Progenitor cell of endocrine pancreas (in vitro differentiated cells): ENCODE measurements around the gene NELL1. TPM values are rescaled to one million over a fixed set of nuclear protein-coding genes. Genes with fewer than 3 reads are reported as not detected.

ENCODE experiments used
- DNase-seq: peaks from one replicate; pipeline ENCODE4 v3.0.0; 2021; ENCODE audit warnings: low spot score; ENCODE audit not compliant: unreplicated experiment
- H3K27ac Mint-ChIP-seq: 2 replicates; pipeline ENCODE4 v1.8.0; 2021; ENCODE audit warnings: mild to moderate bottlenecking, moderate library complexity, mixed read lengths
- H3K27me3 Mint-ChIP-seq: 2 replicates; pipeline ENCODE4 v1.8.0; 2021; ENCODE audit warnings: mixed read lengths
- H3K36me3 Mint-ChIP-seq: 2 replicates; pipeline ENCODE4 v1.8.0; 2022; ENCODE audit warnings: mixed read lengths; ENCODE audit not compliant: insufficient read depth
- H3K4me1 Mint-ChIP-seq: 2 replicates; pipeline ENCODE4 v1.8.0; 2021; ENCODE audit warnings: low read depth, mixed read lengths
- H3K4me3 Mint-ChIP-seq: 2 replicates; pipeline ENCODE4 v1.8.0; 2021; ENCODE audit warnings: low read depth, mild to moderate bottlenecking, moderate library complexity, mixed read lengths
- H3K9me3 Mint-ChIP-seq: 2 replicates; pipeline ENCODE4 v1.8.0; 2021; ENCODE audit warnings: low read depth, mixed read lengths
- CTCF ChIP-seq: fragments of 200-600 bp; sonication (generic); IDR thresholded peaks from one replicate; pipeline ENCODE4 v1.5.0; 2021; ENCODE audit warnings: antibody characterized with exemption, mild to moderate bottlenecking; ENCODE audit not compliant: unreplicated experiment
- total RNA-seq: library from RNA; stranded (reverse); gene quantifications from 2 replicates; pipeline ENCODE4 v1.2.1, GENCODE V29; 2021

NELL1 gene
- total RNA-seq, 1 donor from 2014 or later, result 2.2 TPM

GRCh38 chr11:21053466-21053865, 384.1 kb downstream of the NELL1 start:
- Mint-ChIP-seq H3K27ac (no peak overlapping the region), H3K9me3 (no peaks in the 10 kb centered on the region), H3K27me3 (peaks cover 13% of the 10 kb centered on the region), H3K36me3 (no peaks in the 10 kb centered on the region), H3K4me3 (no peak overlapping the region), H3K4me1 (no peaks in the 10 kb centered on the region)
- no peak for TF ChIP-seq CTCF
- DNase-seq, result no peak

GRCh38 chr11:21056644-21057043, 387.3 kb downstream of the NELL1 start:
- H3K4me1 Mint-ChIP-seq, result no peaks in the 10 kb centered on the region
- no peak for DNase-seq
- H3K27ac Mint-ChIP-seq, result no peak overlapping the region
- H3K36me3 Mint-ChIP-seq, result no peaks in the 10 kb centered on the region
- H3K4me3 Mint-ChIP-seq, result no peak overlapping the region
- H3K9me3 Mint-ChIP-seq, result no peaks in the 10 kb centered on the region
- H3K27me3 Mint-ChIP-seq, result peaks cover 10% of the 10 kb centered on the region
- TF ChIP-seq CTCF, result no peak

- peaks cover 7% of the 10 kb centered on the region for H3K9me3 Mint-ChIP-seq
- no peaks in the 10 kb centered on the region for H3K27me3 Mint-ChIP-seq
- H3K27ac Mint-ChIP-seq, result no peak overlapping the region
- H3K4me3 Mint-ChIP-seq, result no peak overlapping the region
- no peaks in the 10 kb centered on the region for H3K36me3 Mint-ChIP-seq
- TF ChIP-seq CTCF, result no peak
- DNase-seq, result no peak
- no peaks in the 10 kb centered on the region for H3K4me1 Mint-ChIP-seq
Measured at GRCh38 chr11:21059879-21060278, 390.5 kb downstream of the NELL1 start.

- H3K4me1 Mint-ChIP-seq, result no peaks in the 10 kb centered on the region
- peaks cover 7% of the 10 kb centered on the region for H3K9me3 Mint-ChIP-seq
- H3K36me3 Mint-ChIP-seq, result no peaks in the 10 kb centered on the region
- no peak overlapping the region for H3K27ac Mint-ChIP-seq
- no peak for TF ChIP-seq CTCF
- no peak for DNase-seq
- H3K27me3 Mint-ChIP-seq, result no peaks in the 10 kb centered on the region
- no peak overlapping the region for H3K4me3 Mint-ChIP-seq
Measured at GRCh38 chr11:21066030-21066429, 396.6 kb downstream of the NELL1 start.

- no peak overlapping the region for H3K27ac Mint-ChIP-seq
- H3K9me3 Mint-ChIP-seq, result no peaks in the 10 kb centered on the region
- no peaks in the 10 kb centered on the region for H3K27me3 Mint-ChIP-seq
- no peak for DNase-seq
- H3K36me3 Mint-ChIP-seq, result no peaks in the 10 kb centered on the region
- no peak for TF ChIP-seq CTCF
- no peak overlapping the region for H3K4me3 Mint-ChIP-seq
- H3K4me1 Mint-ChIP-seq, result no peaks in the 10 kb centered on the region
Measured at GRCh38 chr11:21068886-21069285, 399.5 kb downstream of the NELL1 start.
